ENCODE data around the gene NT5DC3.

Gene NT5DC3

DNA sequence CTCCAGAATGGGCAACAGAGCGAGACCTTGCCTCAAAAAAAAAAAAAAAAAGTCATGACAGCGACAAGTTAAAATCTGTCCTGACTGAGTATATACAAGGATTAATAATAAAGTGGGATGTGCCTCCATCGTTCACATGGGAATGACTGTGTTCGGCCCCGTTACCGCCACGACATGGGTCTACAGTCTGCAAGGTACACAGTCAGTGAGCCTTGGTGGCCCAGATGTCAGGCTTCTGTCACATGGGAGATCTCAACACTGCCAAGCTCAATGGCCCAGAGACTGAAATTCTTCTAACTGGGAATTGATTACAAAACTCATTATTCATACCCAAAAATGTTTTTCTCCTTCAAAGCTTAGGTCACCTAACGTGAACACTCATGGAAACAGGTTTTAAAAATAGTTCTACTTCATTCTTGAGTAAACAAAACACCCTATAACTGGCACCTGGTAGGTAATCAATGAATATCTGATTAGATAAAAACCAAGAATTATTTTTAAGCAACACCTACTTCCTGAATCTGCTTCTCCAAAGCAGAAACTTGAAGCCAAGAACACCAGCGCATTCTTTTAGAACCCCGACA, 66.0 kb downstream of the NT5DC3 start:
- no peaks in the 10 kb centered on the region for H3K9me3 ChIP-seq
- no peaks in the 10 kb centered on the region for H3K4me1 ChIP-seq
- no peak overlapping the region for H3K4me3 ChIP-seq (ENCODE audit: low read depth, low read length)
- peaks cover 9% of the 10 kb centered on the region; the same call in 1 of the 2 replicates for H3K36me3 ChIP-seq
- no peak for DNase-seq
- no peaks in the 10 kb centered on the region for H3K27me3 ChIP-seq
- TF ChIP-seq, protein P1, sequence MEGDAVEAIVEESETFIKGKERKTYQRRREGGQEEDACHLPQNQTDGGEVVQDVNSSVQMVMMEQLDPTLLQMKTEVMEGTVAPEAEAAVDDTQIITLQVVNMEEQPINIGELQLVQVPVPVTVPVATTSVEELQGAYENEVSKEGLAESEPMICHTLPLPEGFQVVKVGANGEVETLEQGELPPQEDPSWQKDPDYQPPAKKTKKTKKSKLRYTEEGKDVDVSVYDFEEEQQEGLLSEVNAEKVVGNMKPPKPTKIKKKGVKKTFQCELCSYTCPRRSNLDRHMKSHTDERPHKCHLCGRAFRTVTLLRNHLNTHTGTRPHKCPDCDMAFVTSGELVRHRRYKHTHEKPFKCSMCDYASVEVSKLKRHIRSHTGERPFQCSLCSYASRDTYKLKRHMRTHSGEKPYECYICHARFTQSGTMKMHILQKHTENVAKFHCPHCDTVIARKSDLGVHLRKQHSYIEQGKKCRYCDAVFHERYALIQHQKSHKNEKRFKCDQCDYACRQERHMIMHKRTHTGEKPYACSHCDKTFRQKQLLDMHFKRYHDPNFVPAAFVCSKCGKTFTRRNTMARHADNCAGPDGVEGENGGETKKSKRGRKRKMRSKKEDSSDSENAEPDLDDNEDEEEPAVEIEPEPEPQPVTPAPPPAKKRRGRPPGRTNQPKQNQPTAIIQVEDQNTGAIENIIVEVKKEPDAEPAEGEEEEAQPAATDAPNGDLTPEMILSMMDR (IDR thresholded peaks at IDR 0.05; ENCODE audit: low read depth, low read length), result no peak

DNA sequence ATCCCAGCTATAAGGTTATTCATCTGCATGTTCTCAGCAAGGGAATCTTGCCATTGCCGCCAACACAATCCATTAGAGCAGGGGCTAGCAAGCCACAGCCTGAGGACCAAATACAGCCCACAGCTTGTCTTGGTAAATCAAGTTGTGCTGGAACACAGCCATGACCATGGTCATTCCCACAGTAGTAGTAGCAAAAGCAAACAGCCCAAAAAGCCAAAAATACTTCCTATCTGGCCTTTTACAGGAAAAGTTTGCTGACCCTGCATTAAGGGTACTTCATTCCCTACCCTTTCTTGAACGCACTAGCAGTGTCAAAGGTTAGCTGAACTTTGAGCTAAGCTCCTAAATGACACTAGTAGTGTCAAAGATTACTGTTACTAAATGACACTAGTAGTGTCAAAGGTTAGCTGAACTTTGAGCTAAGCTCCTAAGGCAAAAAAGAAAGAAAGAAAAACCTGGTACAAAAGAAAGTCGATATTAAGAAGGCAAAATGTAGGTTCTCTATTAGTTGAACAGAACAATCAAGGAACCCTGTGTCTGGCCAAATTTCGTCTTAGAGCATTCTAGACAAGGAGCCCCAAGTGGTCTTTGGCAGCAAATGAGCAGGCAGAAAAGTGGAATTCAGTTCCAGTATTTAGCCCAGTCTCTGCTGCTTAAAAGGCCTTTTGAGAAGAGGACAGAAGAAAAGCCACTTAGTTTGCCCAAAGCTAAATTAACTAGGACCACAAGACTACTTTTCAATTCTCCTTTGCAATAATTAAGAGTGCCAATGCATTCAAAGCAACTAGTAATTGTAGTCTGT, 67.7 kb downstream of the NT5DC3 start:
- H3K36me3 ChIP-seq, result 0 out of 2 replicates have a peak, but pooled peaks cover 6% of the 10 kb centered on the region
- no peak for DNase-seq
- TF ChIP-seq, protein P1 (IDR thresholded peaks at IDR 0.05; ENCODE audit: low read depth, low read length), result no peak

DNA sequence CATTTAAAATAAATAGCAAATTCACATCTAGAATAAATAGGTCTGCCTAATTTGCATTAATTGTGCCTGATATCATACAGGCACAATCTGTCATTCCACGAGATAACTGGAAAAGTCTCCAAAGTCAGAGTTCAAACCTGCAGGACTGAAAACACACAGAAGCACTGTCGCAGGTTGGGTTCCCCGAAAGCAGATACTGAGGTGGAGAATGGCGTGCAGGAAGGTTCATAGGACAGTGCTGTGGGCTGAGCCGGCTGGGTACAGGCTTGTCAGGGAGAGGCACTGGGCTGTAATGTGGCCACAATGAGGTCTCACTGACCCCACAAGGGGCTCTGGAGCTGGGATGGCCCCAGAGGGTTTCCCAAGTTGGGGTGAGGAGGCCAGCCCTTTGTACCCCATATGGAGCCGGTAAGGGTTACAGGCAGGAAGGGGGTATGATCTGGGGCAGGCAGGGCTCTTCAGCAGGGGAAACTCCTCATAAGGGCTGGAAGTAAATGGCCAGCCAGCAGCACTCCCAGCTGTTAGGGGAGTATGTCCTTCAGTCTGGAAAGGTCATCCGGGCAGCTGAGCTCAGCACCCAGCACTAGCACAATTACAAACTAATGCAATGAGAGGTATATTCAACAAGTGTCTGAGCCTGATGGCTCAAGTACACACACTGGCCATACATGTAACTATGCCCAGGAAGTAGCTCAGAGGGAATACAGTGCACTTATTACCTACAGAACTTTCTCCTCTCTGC, 68.5 kb downstream of the NT5DC3 start:
- H3K36me3 ChIP-seq, result 0 out of 2 replicates have a peak, but pooled peaks cover 1% of the 10 kb centered on the region
- H3K4me3 ChIP-seq (ENCODE audit: low read depth, low read length), result no peak overlapping the region
- no peaks in the 10 kb centered on the region for H3K4me1 ChIP-seq
- DNase-seq, result no peak
- H3K9me3 ChIP-seq, result no peaks in the 10 kb centered on the region
- H3K27me3 ChIP-seq, result no peaks in the 10 kb centered on the region
- TF ChIP-seq, protein P1 (IDR thresholded peaks at IDR 0.05; ENCODE audit: low read depth, low read length), result no peak

More for the DNA sequence above, 67.7 kb downstream of the NT5DC3 start:
- Histone ChIP-seq H3K9me3 (no peaks in the 10 kb centered on the region), H3K4me1 (no peaks in the 10 kb centered on the region), H3K27me3 (no peaks in the 10 kb centered on the region), H3K4me3 (ENCODE audit: low read depth, low read length) (no peak overlapping the region)

DNA sequence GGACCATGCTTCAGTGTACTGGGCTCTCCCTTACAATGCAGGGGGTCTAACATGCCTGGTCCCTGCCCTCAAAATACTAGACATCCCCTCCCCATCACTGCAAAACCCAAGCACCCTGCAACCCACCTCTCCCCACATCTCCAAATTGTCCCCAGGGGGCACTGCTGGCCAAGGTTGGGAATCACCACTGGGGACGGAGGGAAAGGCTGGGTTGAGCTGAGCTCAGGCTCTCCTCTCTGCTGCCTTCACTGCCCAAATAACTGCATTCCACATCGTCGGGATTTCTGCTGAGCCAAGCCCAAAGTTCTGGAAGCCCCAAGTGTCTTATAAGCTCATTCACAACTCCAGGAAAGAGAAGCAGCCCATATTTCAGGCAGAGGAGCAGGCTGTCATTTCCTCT, 69.6 kb downstream of the NT5DC3 start:
- Histone ChIP-seq H3K36me3 (no peaks in the 10 kb centered on the region), H3K9me3 (no peaks in the 10 kb centered on the region), H3K27me3 (no peaks in the 10 kb centered on the region), H3K4me1 (no peaks in the 10 kb centered on the region), H3K4me3 (ENCODE audit: low read depth, low read length) (no peak overlapping the region)
- peak; percentile 62 for DNase-seq
- TF ChIP-seq, protein P1 (IDR thresholded peaks at IDR 0.05; ENCODE audit: low read depth, low read length), result peak; percentile 65

DNA sequence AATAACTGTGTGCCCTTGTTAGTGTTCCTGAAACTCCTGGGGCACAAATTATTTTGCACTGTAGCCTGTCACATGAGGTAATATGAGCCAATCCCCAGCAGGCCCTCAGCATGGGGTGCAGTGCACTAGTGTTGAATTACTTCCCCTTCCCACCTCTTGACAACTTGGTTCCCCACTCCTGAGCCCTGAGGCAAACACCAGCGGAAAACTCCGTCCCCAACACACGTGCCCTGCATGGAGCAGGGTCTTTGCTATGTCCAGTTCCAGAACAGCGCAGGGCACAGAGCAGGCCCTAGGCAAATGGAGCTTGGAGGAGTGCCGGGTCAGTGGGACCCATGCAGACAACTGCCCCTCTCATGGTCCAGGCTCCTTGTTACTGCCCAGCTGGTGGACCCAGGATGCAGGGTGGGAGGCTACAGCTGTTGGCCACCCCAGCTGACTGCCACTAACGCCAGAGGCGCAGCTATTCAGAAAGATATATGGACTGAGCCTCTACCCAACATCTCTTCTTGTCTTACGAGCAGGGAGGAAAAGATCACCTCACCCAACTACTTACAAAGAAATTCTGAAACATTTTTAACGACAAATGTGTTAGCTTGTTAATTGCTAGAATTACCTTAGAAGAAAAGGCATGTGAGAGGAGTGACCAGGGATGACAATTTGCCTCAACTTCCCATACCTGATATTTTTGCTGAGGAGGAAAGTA, 71.6 kb downstream of the NT5DC3 start:
- Histone ChIP-seq H3K4me3 (ENCODE audit: low read depth, low read length) (no peak overlapping the region), H3K9me3 (no peaks in the 10 kb centered on the region), H3K27me3 (no peaks in the 10 kb centered on the region), H3K4me1 (no peaks in the 10 kb centered on the region), H3K36me3 (no peaks in the 10 kb centered on the region)
- TF ChIP-seq, protein P1 (IDR thresholded peaks at IDR 0.05; ENCODE audit: low read depth, low read length), result no peak
- DNase-seq, result no peak

All from BE2C (cell line).